GM20000 (cell line): Measurements from ENCODE around the gene PLEKHA3.

Source experiments
- DNase-seq: peaks from one replicate; pipeline ENCODE4 v3.0.0; 2012; ENCODE audit warnings: low spot score
- TF ChIP-seq, protein P1 (sequence below): IDR thresholded peaks from 2 replicates; pipeline ENCODE4 v1.5.1; 2012; ENCODE audit warnings: mild to moderate bottlenecking, control low read depth; ENCODE audit errors: extremely low read depth, missing control alignments

The PLEKHA3 gene

DNA sequence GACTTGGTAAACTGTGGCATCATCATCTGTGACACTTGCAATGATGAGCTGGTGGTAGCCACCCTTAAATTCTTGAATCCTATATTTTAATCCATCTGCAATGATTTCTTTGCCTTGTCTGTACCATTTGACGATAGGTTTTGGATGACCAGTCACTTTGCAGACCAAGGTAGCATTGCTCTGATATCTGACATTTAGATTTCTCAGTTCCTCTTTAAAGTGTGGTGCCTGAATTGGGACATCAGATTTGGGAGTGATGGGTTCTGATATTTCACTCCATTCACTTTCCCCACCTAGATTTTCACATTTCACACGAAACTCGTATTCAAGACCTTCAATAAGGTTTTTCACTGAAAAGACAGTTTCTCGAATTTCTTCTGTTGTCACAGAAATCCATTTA, 55.8 kb downstream of the PLEKHA3 start:
- TF ChIP-seq, protein P1, sequence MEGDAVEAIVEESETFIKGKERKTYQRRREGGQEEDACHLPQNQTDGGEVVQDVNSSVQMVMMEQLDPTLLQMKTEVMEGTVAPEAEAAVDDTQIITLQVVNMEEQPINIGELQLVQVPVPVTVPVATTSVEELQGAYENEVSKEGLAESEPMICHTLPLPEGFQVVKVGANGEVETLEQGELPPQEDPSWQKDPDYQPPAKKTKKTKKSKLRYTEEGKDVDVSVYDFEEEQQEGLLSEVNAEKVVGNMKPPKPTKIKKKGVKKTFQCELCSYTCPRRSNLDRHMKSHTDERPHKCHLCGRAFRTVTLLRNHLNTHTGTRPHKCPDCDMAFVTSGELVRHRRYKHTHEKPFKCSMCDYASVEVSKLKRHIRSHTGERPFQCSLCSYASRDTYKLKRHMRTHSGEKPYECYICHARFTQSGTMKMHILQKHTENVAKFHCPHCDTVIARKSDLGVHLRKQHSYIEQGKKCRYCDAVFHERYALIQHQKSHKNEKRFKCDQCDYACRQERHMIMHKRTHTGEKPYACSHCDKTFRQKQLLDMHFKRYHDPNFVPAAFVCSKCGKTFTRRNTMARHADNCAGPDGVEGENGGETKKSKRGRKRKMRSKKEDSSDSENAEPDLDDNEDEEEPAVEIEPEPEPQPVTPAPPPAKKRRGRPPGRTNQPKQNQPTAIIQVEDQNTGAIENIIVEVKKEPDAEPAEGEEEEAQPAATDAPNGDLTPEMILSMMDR: no peak
- DNase-seq: no peak

GRCh38 chr2:178542161-178542560, 61.9 kb downstream of the PLEKHA3 start:
- TF ChIP-seq, protein P1: no peak

DNA sequence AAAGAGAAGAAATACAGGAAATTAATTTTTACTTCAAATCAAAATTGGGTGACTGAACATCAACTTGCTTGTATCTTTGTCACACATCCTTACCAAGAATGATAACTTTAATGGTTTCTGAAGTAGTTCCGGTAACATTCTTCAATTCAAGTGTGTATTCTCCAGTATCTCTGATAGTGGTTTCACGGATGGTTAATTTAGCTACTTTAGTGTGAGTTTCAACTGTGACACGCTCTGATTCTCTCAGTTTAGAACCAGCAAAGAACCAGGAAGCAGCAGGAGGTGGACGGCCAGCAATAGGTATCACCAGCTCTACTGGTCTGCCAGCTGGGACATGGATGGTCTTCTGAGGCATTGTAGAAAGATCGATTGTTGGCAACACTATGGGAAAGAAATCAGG, 62.3 kb downstream of the PLEKHA3 start:
- TF ChIP-seq, protein P1: no peak
- no peak for DNase-seq

More at GRCh38 chr2:178542161-178542560, 61.9 kb downstream of the PLEKHA3 start:
- no peak for DNase-seq

DNA sequence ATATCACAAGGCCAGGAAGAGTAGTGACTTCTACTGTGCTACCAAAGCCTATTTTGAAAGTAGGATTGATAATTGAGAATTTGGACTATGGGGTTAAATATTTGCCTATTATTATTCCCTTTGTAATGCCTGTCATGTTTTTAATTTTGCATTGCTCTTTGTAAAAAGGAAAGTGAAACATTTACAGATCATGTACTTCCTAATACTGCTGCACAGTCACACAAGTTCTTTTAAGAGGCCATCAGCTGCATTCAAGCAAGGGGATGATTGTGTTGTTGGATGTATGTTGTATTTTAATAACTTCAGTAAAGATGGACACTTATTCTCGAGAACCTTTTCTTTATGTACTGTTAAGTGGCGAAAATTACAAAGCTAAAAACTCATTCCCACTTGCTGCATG, 70.1 kb downstream of the PLEKHA3 start:
- DNase-seq: peak; percentile 17
- TF ChIP-seq, protein P1: no peak

DNA sequence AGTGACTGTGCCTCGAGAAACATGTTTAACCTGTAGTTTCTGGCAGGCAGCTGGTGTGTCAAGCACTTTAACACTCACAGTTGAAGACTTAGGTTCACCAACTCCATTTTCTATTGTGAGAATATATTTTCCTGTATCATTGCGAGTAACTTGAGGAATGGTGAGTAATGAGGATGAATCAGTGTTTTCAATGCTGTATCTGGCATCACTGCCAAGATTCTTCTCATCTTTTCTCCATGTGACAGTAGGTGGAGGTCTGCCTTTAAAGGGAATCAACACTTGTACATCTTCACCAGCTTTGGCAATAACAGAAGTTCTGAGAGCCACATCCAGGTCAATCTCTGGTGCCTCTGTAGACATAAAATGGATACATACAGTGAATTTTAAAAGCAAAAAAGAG, 72.8 kb downstream of the PLEKHA3 start:
- DNase-seq: no peak
- TF ChIP-seq, protein P1: no peak
